Stimulated activated CD8-positive, alpha-beta memory T cell treated with anti-CD3 and anti-CD28 coated beads, Interleukin-12 subunit alpha, Interleukin-12 subunit beta, amount 100 ng/mL, for 24 hours (primary cell): Measurements from ENCODE around the gene KRT12.

Source experiments
- DNase-seq: peaks from one replicate; pipeline ENCODE4 v3.0.0-alpha.2; 2020; ENCODE audit errors: extremely low read depth

KRT12 gene

GRCh38 chr17:40866838-40867237, at the start of gene KRT12:
TSS of gene KRT12 (minus strand) at chr17:40867223. CDS start at chr17:40867186, 37 bp downstream.
- DNase-seq: no peak

GRCh38 chr17:40916366-40916765, 49.3 kb upstream of the KRT12 start:
- no peak for DNase-seq

DNA sequence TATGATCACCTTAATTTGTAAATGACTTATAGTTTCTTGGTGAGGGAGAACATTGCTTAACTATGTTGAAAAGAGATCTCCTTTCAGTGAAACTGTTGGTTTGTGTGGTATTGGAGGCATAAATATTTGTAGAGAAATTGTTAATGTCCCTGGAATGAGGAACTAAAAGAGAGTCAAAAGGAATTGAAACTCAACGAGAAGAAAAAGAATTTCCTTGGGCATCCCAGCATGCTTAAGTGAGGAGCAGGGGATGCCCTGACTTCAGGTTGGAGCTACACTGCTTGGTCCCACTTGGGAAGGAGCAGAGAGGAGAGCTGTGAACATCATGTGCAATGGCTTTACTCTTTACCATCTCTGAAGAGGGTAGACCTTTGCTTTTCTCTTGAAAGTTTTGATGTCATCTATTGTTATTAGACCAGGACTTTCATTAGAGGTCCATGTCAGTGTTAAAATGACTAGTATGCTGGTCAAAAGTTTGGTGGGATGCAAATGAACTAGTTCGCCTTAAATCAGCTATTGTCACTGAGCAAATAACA, 48.8 kb upstream of the KRT12 start:
- no peak for DNase-seq

DNA sequence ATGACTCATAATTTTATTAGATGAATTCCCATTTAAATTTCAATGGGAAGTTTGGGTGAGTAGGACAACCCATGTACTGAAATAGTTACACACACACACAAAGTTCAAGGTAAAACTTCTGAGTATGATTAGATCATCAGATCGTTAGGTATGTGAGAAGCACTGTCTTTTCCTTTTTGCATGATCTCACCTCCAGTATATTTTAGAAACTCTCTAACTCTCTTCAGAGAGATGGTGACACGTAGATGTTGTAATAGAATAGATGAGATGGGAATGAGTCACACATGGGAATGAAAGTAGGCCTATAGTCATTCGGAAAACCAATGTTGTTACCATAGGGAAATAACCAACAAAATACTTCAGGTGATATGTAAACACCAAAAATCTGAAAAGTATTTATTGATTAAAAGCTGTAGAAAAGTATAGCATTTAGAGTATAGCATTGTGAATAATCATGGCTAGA, 48.2 kb upstream of the KRT12 start:
- DNase-seq: no peak

GRCh38 chr17:40914075-40914855, 47.2 kb upstream of the KRT12 start:
- no peak for DNase-seq

- DNase-seq: no peak
Observed at GRCh38 chr17:40912486-40913210, 45.6 kb upstream of the KRT12 start.

- DNase-seq: no peak
Observed at GRCh38 chr17:40910441-40910841, 43.4 kb upstream of the KRT12 start.

GRCh38 chr17:40909755-40910154, 42.7 kb upstream of the KRT12 start:
- no peak for DNase-seq

- peak; percentile 30 for DNase-seq
Observed at GRCh38 chr17:40909351-40909750, 42.3 kb upstream of the KRT12 start.

DNA sequence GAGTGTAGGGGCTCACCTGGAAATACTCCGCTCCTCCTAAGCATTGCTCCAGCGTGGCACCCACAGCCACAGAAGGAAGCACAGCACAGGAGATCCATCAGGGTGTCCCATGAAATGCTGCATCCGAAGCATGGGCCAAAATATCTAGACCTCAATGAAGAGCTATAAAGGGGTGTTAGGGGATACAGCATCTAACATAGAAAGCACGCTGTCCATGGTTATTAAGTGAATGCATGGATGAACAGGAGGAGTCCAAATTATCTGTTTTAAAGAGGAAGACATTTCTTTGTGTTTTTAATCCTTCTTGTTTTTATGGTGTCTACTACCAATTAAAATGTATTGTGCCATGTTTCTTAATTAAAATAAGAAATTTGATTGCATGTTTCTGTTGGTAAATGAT, 39.6 kb upstream of the KRT12 start:
- no peak for DNase-seq

DNA sequence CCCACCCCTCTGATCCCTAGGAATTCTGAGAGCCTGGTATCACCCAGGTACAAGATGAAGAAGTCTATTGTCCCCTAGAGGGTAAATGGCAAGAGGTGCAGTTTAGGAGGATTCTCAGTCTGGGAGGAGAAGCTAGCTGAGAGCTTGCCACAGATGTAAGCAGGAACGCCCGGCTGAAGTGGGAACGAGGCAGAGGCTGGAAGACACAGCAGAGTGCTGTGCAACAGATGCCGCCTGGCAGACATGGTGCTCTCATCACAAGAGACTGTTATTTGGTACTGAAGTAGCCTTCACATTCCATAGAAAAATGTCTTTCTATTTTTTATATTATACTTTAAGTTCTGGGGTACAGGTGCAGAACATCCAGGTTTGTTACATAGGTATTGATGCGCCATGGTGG, 38.3 kb upstream of the KRT12 start:
- DNase-seq: no peak

- no peak for DNase-seq
Observed at GRCh38 chr17:40903129-40903847, 36.3 kb upstream of the KRT12 start.

DNA sequence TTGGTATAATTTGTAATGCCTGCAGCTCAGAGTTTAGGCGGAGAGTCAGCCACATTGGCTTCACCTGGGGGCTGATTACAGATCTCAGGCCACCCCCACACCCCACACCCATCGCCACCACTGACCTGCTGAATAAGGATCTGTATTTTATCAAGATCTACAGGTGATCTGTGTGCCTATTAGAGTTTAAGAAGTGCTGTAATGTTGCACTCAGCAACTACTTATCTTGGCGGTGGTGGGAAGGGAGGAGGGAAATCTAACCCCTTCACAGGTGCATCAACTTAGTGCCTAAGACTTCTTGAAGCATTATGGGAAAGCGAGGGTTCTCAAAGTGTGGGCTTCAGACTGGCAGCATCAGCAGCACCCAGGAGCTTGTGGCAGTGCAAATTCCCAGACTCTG, 35.5 kb upstream of the KRT12 start:
- DNase-seq: no peak

GRCh38 chr17:40901981-40902474, 35.0 kb upstream of the KRT12 start:
- no peak for DNase-seq

GRCh38 chr17:40900809-40901356, 33.9 kb upstream of the KRT12 start:
- no peak for DNase-seq

DNA sequence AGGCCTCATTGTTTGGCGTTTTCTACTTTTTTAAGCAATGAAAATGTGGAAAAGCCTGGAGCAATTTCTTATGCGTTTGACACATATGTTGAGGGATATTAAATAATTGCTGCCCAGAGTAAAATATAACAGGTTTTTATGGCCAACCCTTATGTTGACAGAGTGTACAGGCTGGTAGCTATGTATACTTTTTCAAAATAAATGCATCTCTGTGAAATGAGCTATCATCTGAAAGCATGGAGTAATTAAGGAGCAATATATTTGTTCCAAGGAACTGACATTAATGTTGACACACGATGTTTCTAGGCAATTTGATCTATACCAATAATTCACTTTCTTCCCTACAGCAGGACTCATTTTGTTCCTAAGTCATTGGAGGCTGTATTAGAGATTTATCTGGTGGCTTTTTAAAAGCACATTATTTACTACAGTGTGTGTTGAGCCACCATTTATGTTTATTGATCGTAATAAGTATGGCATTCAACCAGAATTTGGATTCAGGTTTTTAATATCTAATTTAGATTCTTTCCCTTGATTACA, 30.0 kb upstream of the KRT12 start:
- DNase-seq: no peak

GRCh38 chr17:40895106-40895730, 28.2 kb upstream of the KRT12 start:
- DNase-seq: no peak

- no peak for DNase-seq
Observed at GRCh38 chr17:40888196-40888720, 21.2 kb upstream of the KRT12 start.

DNA sequence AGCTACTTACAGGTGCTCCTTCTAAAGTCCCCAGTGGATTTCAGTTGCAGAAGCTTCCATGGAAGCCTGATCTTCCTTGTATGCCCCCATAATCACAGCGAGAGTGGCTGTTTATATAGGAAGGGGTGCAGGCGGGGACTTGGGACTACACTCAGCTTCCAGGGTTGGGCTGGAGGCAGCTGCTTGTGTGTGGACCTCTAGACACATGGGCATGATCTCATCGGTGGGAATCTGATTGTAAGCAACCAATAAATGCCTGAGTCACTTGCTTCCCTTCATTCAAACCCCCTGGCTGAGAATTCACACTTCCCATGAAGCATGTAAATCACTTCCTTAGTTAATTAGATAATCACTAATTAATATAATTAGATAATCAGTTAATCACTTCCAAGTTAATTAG, 19.1 kb upstream of the KRT12 start:
- no peak for DNase-seq

- DNase-seq: no peak
Observed at GRCh38 chr17:40884708-40885512, 17.9 kb upstream of the KRT12 start, which contains the start of gene KRT20. TSS of gene KRT20 (minus strand) at chr17:40885242. CDS start at chr17:40885185, 57 bp downstream.
